Testis (tissue), 2 donors: ENCODE measurements around the gene EDA.

ENCODE experiments used
- POLR2A ChIP-seq: fragments of 450-650 bp; IDR thresholded peaks from one replicate; pipeline ENCODE4 v1.6.1; 2017; ENCODE audit warnings: antibody characterized with exemption, mild to moderate bottlenecking, moderate library complexity
- TF ChIP-seq, protein P1 (sequence below), 3 experiments: fragments of 450-650 bp in 2 of 3; fragments of 200-600 bp in 1 of 3; sonication (generic) in 1 of 3; IDR thresholded peaks; one replicate each; pipeline ENCODE4 v1.5.1; 2016 to 2019; ENCODE audit warnings: antibody characterized with exemption in 3 of 3, mild to moderate bottlenecking in 2 of 3, moderate library complexity in 1 of 3

DNA sequence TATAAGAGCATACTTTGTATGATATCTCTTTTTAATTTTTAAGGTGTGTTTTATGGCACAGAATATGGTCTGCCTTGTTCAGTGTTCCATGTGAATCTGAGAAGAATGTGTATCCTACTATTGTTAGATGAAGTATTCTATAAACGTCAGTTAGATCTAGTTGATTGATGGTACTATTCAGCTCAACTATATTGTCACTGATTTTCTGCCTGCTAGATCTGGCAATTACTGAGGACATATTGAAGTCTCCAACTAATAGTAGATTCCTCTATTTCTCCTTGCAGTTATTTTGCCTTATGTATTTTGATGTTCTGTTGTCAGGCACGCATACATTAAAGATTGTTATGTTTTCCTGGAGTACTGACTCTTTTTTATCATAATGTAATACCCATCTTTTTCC lies 394.1 kb downstream of the EDA start:
- TF ChIP-seq, protein P1, sequence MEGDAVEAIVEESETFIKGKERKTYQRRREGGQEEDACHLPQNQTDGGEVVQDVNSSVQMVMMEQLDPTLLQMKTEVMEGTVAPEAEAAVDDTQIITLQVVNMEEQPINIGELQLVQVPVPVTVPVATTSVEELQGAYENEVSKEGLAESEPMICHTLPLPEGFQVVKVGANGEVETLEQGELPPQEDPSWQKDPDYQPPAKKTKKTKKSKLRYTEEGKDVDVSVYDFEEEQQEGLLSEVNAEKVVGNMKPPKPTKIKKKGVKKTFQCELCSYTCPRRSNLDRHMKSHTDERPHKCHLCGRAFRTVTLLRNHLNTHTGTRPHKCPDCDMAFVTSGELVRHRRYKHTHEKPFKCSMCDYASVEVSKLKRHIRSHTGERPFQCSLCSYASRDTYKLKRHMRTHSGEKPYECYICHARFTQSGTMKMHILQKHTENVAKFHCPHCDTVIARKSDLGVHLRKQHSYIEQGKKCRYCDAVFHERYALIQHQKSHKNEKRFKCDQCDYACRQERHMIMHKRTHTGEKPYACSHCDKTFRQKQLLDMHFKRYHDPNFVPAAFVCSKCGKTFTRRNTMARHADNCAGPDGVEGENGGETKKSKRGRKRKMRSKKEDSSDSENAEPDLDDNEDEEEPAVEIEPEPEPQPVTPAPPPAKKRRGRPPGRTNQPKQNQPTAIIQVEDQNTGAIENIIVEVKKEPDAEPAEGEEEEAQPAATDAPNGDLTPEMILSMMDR (IDR thresholded peaks at IDR 0.05) = no peak
- TF ChIP-seq POLR2A = no peak
